H9 (cell line): ENCODE data around the gene PRRX2. TPM values are rescaled to one million over a fixed set of nuclear protein-coding genes. Genes with fewer than 3 reads are reported as not detected.

ENCODE experiments used
- DNase-seq: peaks from one replicate; pipeline ENCODE4 v3.0.0-alpha.2; 2017
- H2AFZ ChIP-seq: one replicate; pipeline ENCODE4 v1.6.1; 2013; ENCODE audit warnings: mild to moderate bottlenecking, low read length, control low read depth, moderate library complexity
- H2AK5ac ChIP-seq: 2 replicates; pipeline ENCODE4 v1.6.1; 2013; ENCODE audit warnings: low read length, control low read depth, mixed read lengths; ENCODE audit not compliant: insufficient read length
- H2BK120ac ChIP-seq: one replicate; pipeline ENCODE4 v1.6.1; 2013; ENCODE audit warnings: low read depth, mild to moderate bottlenecking, low read length, control low read depth, inconsistent platforms; ENCODE audit not compliant: poor library complexity, severe bottlenecking
- H2BK12ac ChIP-seq: 2 replicates; pipeline ENCODE4 v1.6.1; 2013; ENCODE audit warnings: low read length, control low read depth, mixed read lengths, low read depth; ENCODE audit not compliant: insufficient read length
- H2BK15ac ChIP-seq: 2 replicates; pipeline ENCODE4 v1.6.1; 2013; ENCODE audit warnings: low read depth, low read length, control low read depth
- H2BK20ac ChIP-seq: one replicate; pipeline ENCODE4 v1.6.1; 2013; ENCODE audit warnings: low read depth, mild to moderate bottlenecking, low read length, control low read depth, inconsistent platforms; ENCODE audit not compliant: poor library complexity, severe bottlenecking
- H2BK5ac ChIP-seq: 2 replicates; pipeline ENCODE4 v1.6.1; 2013; ENCODE audit warnings: low read length, control low read depth, mixed read lengths; ENCODE audit not compliant: insufficient read length
- H3K14ac ChIP-seq: 2 replicates; pipeline ENCODE4 v1.6.1; 2013; ENCODE audit warnings: low read length, control low read depth; ENCODE audit not compliant: insufficient read depth
- H3K18ac ChIP-seq: 2 replicates; pipeline ENCODE4 v1.6.1; 2013; ENCODE audit warnings: low read depth, mild to moderate bottlenecking, mixed read lengths, low read length, control low read depth; ENCODE audit not compliant: insufficient read length
- H3K23ac ChIP-seq: 2 replicates; pipeline ENCODE4 v1.6.1; 2013; ENCODE audit warnings: low read length, control low read depth, mixed read lengths, low read depth; ENCODE audit not compliant: insufficient read length
- H3K23me2 ChIP-seq: 2 replicates; pipeline ENCODE4 v1.6.1; 2013; ENCODE audit warnings: low read depth, mild to moderate bottlenecking, mixed read lengths, low read length, control low read depth; ENCODE audit not compliant: insufficient read length, poor library complexity, severe bottlenecking
- H3K27ac ChIP-seq: 2 replicates; pipeline ENCODE4 v1.5.1; 2013; ENCODE audit warnings: low read length, control low read depth, mixed read lengths, low read depth; ENCODE audit not compliant: insufficient read length
- H3K27me3 ChIP-seq: 2 replicates; pipeline ENCODE4 v1.6.1; 2013; ENCODE audit warnings: low read length, control low read depth, inconsistent platforms; ENCODE audit not compliant: insufficient read depth
- H3K4ac ChIP-seq: 2 replicates; pipeline ENCODE4 v1.6.1; 2013; ENCODE audit warnings: low read depth, mild to moderate bottlenecking, control low read depth, inconsistent platforms, low read length, moderate library complexity
- H3K4me1 ChIP-seq: 2 replicates; pipeline ENCODE4 v1.6.1; 2013; ENCODE audit warnings: low read length, control low read depth, inconsistent platforms; ENCODE audit not compliant: insufficient read depth
- H3K4me2 ChIP-seq: 2 replicates; pipeline ENCODE4 v1.6.1; 2013; ENCODE audit warnings: low read length, control low read depth, mixed read lengths; ENCODE audit not compliant: insufficient read length, insufficient read depth
- H3K56ac ChIP-seq: 2 replicates; pipeline ENCODE4 v1.6.1; 2013; ENCODE audit warnings: low read depth, mild to moderate bottlenecking, mixed read lengths, low read length, control low read depth; ENCODE audit not compliant: insufficient read length
- H3K79me1 ChIP-seq: 2 replicates; pipeline ENCODE4 v1.6.1; 2013; ENCODE audit warnings: low read depth, mild to moderate bottlenecking, moderate library complexity, low read length, control low read depth, inconsistent platforms; ENCODE audit not compliant: insufficient read depth, poor library complexity, severe bottlenecking
- H3K79me2 ChIP-seq: 2 replicates; pipeline ENCODE4 v1.6.1; 2013; ENCODE audit warnings: low read length, control low read depth, inconsistent platforms; ENCODE audit not compliant: insufficient read depth
- H3K9ac ChIP-seq: 2 replicates; pipeline ENCODE4 v1.6.1; 2013; ENCODE audit warnings: low read length, control low read depth, mixed read lengths; ENCODE audit not compliant: insufficient read length; ENCODE audit errors: extremely low read depth
- H3K9me3 ChIP-seq: one replicate; pipeline ENCODE4 v1.6.1; 2013; ENCODE audit warnings: low read depth, low read length, inconsistent platforms; ENCODE audit not compliant: control insufficient read depth
- H3T11ph ChIP-seq: one replicate; pipeline ENCODE4 v1.6.1; 2013; ENCODE audit warnings: mild to moderate bottlenecking, low read length, control low read depth, inconsistent platforms
- H4K20me1 ChIP-seq: one replicate; pipeline ENCODE4 v1.6.1; 2013; ENCODE audit not compliant: control insufficient read depth, insufficient read length, insufficient read depth
- H4K5ac ChIP-seq: 2 replicates; pipeline ENCODE4 v1.6.1; 2013; ENCODE audit warnings: low read depth, mild to moderate bottlenecking, mixed read lengths, low read length, control low read depth; ENCODE audit not compliant: insufficient read length
- H4K8ac ChIP-seq: replicated peaks from 2 replicates; pipeline ENCODE4 v1.6.1; 2013; ENCODE audit warnings: low read length, control low read depth, mixed read lengths, low read depth; ENCODE audit not compliant: insufficient read length
- H4K91ac ChIP-seq: 2 replicates; pipeline ENCODE4 v1.6.1; 2013; ENCODE audit warnings: low read depth, mild to moderate bottlenecking, moderate library complexity, mixed read lengths, low read length, control low read depth; ENCODE audit not compliant: insufficient read length
- H3K27ac Mint-ChIP-seq, 3 experiments: 2 replicates in 2 of 3; 3 replicates in 1 of 3; pipeline ENCODE4 v1.8.0; 2020 to 2021; ENCODE audit warnings: mixed read lengths in 3 of 3, mild to moderate bottlenecking in 1 of 3, moderate library complexity in 1 of 3
- H3K27me3 Mint-ChIP-seq: 2 replicates; pipeline ENCODE4 v1.8.0; 2021; ENCODE audit warnings: low read depth, mild to moderate bottlenecking, moderate library complexity, mixed read lengths
- H3K36me3 Mint-ChIP-seq, 3 experiments: 2 replicates in 2 of 3; 3 replicates in 1 of 3; pipeline ENCODE4 v1.8.0; 2020 to 2021; ENCODE audit warnings: low read depth in 3 of 3, mixed read lengths in 3 of 3; ENCODE audit not compliant: insufficient read depth in 1 of 3
- H3K4me1 Mint-ChIP-seq, 2 experiments: 2 replicates each; pipeline ENCODE4 v1.8.0; 2020; ENCODE audit warnings: mixed read lengths in 2 of 2
- H3K4me3 Mint-ChIP-seq, 2 experiments: 2 replicates in 1 of 2; 3 replicates in 1 of 2; pipeline ENCODE4 v1.8.0; 2020 to 2021; ENCODE audit warnings: mild to moderate bottlenecking in 2 of 2, mixed read lengths in 2 of 2, moderate library complexity in 1 of 2
- H3K9me3 Mint-ChIP-seq, 2 experiments: 2 replicates in 1 of 2; 3 replicates in 1 of 2; pipeline ENCODE4 v1.8.0; 2020; ENCODE audit warnings: mild to moderate bottlenecking in 2 of 2, mixed read lengths in 2 of 2, moderate library complexity in 1 of 2
- WGBS: extraction: QIAGEN DNeasy Blood & Tissue Kit; methylation state at CpG from one replicate; pipeline ENCODE4 v1.1.7; 2013; ENCODE audit warnings: missing lambda C conversion rate, low lambda C conversion rate, mixed read lengths; ENCODE audit not compliant: insufficient read length; ENCODE audit errors: extremely low coverage; 5-methylcytosine and 5-hydroxymethylcytosine counted together
- total RNA-seq: library from RNA; stranded (reverse); gene quantifications from 2 replicates; pipeline ENCODE4 v1.2.1, GENCODE V29; 2021
- TF ChIP-seq, protein P1 (sequence below): fragments of 200-600 bp; sonication (generic); conservative IDR thresholded peaks from 3 replicates; pipeline ENCODE4 v1.8.0; 2021; ENCODE audit warnings: antibody characterized with exemption, mild to moderate bottlenecking

The PRRX2 gene
- total RNA-seq, 1 experiment from 2014 or later: 3.9 TPM

DNA sequence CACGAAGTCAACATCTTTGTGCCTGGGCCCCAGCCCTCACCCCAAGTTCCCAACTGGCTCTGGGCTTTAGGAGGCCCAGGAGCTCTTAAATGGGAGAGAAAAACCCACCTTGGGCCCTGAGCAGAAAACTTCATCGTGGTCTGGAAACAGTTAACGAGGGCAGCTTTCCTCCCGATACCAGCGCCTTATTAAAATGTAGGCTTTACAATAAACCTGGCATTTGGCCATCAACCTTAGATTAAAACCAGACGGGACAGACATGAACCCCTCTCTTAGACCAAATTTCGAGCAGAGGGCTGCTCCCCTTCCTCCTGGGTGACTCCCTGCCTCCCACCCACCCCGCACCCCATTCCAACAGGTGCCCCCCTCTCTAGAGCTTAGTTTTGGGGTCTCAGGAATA is 39.4 kb downstream of the PRRX2 start:
- Mint-ChIP-seq H3K27me3 (peaks cover 13% of the 10 kb centered on the region), H3K9me3 (no peaks in the 10 kb centered on the region; a peak in 1 of 5 replicates), H3K27ac (no peak overlapping the region), H3K36me3 (no peaks in the 10 kb centered on the region), H3K4me3 (no peak overlapping the region), H3K4me1 (peaks cover 7 to 15% of the 10 kb centered on the region in 2 experiments)
- Histone ChIP-seq H3K18ac (no peak overlapping the region), H3K14ac (no peak overlapping the region), H3K9ac (no peak overlapping the region), H3K27me3 (no peaks in the 10 kb centered on the region), H3K4ac (no peak overlapping the region), H4K20me1 (no peaks in the 10 kb centered on the region), H2AFZ (no peak overlapping the region), H3T11ph (no peak overlapping the region), H4K5ac (no peak overlapping the region), H2BK120ac (no peak overlapping the region), H2BK5ac (no peak overlapping the region), H3K9me3 (no peaks in the 10 kb centered on the region), H2BK15ac (no peak overlapping the region), H4K8ac (no peak overlapping the region), H4K91ac (no peak overlapping the region), H2BK12ac (no peak overlapping the region), H3K4me2 (no peak overlapping the region), H3K27ac (no peak overlapping the region), H3K56ac (no peak overlapping the region), H2BK20ac (no peak overlapping the region), H3K4me1 (no peaks in the 10 kb centered on the region), H2AK5ac (no peak overlapping the region), H3K79me1 (no peaks in the 10 kb centered on the region), H3K79me2 (no peaks in the 10 kb centered on the region), H3K23ac (no peak overlapping the region), H3K23me2 (no peaks in the 10 kb centered on the region)
- TF ChIP-seq, protein P1, sequence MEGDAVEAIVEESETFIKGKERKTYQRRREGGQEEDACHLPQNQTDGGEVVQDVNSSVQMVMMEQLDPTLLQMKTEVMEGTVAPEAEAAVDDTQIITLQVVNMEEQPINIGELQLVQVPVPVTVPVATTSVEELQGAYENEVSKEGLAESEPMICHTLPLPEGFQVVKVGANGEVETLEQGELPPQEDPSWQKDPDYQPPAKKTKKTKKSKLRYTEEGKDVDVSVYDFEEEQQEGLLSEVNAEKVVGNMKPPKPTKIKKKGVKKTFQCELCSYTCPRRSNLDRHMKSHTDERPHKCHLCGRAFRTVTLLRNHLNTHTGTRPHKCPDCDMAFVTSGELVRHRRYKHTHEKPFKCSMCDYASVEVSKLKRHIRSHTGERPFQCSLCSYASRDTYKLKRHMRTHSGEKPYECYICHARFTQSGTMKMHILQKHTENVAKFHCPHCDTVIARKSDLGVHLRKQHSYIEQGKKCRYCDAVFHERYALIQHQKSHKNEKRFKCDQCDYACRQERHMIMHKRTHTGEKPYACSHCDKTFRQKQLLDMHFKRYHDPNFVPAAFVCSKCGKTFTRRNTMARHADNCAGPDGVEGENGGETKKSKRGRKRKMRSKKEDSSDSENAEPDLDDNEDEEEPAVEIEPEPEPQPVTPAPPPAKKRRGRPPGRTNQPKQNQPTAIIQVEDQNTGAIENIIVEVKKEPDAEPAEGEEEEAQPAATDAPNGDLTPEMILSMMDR: no peak
- no peak for DNase-seq
- WGBS: no CpG with 5 or more reads among the region's 8 CpGs
